Fibroblast of skin of left biceps (primary cell): ENCODE results near the gene OXA1L.
"Not testable (repeated sequence)": the region's sequence is repeated elsewhere in the genome, so short reads cannot be mapped to it uniquely, and the experiment has no call there.

Experiments used
- DNase-seq, 2 experiments: peaks; one replicate each; pipeline ENCODE4 v3.0.0-alpha.2; 2013; ENCODE audit warnings: low read depth in 2 of 2

The OXA1L gene

DNA sequence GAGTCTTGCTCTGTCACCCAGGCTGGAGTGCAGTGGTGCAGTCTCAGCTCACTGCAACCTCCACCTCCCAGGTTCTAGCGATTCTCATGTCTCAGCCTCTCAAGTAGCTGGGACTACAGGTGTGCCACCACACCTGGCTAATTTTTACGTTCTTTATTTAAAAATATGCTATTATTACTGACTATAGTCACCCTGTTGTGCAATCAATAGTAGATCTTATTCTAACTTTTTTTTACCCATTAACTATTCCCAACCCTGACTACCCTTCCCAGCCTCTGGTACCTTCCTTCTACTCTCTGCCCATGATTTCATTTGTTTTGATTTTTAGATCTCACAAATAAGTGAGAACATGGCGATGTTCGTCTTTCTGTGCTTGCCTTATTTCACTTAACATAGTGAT, 2.5 kb downstream of the OXA1L start:
- no peak for DNase-seq

DNA sequence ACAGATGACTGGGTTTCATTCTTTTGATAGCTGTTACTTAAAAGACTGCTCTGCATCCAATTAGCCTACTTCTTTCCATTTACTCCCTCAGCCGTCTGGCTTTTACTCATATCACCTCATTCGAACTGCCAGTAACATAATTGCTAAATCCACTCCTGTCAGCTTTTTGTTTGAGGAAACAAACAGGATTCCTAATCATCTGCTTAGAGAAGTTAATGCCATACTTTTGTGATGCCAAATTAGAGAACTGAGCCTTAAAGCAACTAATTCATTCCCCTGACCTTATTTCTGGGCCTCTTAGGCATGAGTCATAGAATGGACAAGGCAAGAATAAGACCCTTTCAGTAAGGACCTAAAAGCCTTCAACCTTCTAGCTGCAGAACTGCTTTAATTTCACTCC, 2.9 kb downstream of the OXA1L start:
- no peak for DNase-seq

DNA sequence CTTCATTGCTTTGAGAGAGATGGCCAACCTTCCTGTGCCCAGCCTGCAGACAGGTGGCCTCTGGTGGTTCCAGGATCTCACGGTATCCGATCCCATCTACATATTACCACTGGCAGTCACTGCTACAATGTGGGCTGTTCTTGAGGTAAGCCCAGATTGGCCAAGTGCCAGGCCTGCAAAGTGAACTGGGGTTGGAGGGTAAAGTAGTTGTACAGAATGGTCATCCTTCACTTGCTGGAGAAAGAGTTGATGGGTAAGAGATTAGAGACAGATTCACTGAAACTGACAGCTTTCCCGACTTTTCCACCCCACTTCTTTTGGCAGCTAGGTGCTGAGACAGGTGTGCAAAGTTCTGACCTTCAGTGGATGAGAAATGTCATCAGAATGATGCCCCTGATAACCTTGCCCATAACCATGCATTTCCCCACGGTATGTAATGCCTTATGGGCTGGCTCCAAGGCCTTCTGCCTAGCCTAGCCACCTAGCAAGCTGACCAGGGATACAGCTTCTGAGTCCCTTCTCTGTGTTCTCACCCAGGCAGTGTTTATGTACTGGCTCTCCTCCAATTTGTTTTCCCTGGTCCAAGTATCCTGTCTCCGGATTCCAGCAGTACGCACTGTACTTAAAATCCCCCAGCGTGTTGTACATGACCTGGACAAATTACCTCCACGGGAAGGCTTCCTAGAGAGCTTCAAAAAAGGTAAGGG, 4.1 kb downstream of the OXA1L start:
- DNase-seq, result no peak

DNA sequence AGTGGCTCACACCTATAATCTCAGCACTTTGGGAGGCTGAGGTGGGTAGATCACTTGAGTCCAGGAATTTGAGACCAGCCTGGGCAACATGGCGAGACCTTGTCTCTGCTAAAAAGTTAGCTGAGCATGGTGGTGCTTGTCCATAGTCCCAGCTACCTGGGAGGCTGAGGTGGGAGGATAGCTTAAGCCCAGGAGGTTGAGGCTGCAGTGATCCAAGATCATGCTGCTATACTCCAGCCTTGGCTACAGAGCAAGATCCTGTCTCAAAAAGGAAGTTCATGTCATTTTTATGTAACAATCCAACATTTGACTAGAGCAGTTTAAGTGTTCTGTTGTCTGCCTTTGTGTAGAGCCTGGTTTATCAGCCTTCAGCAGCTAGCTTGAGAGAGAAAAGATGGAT, 6.2 kb downstream of the OXA1L start:
- no peak for DNase-seq

DNA sequence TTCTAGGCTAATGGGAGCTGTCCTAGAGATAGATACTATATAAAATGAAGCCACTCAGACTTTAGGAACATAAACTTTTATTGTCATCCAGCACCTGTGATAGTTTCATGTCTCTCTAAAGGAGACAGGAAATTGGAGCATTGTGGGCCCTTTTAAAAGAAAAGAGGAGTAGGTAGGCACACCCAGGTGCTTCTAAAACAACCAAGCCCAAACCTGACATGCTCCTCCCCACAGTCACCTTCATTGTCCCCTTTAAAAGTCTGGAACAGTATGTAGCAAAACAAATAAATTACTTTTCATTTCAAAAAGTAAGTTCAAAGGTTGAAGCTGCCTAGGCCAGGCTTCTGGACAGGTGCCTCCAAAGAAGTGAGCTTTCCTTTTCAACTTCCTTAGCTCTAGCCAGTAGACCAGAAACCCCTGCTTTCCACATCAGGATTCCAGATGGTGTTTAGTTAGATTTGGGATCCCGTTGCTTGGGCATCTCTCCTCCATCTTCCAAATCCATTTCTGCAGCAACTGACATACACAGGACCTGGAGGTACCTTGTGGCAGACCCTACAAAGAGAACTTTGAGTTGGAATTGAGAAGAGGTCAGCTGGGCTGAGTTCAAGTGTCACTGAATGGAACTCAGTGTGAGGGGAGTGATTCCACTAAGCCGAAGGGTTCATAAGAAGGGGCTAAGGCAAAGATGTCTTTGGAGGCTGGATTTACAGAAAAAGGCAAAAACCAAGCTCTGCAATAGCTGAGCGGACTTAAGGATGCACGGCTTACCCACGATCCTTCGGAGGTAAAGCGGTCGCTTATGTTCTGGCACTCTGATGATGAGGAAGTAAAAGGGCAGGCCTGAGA, 6.9 kb downstream of the OXA1L start:
- no peak for DNase-seq

DNA sequence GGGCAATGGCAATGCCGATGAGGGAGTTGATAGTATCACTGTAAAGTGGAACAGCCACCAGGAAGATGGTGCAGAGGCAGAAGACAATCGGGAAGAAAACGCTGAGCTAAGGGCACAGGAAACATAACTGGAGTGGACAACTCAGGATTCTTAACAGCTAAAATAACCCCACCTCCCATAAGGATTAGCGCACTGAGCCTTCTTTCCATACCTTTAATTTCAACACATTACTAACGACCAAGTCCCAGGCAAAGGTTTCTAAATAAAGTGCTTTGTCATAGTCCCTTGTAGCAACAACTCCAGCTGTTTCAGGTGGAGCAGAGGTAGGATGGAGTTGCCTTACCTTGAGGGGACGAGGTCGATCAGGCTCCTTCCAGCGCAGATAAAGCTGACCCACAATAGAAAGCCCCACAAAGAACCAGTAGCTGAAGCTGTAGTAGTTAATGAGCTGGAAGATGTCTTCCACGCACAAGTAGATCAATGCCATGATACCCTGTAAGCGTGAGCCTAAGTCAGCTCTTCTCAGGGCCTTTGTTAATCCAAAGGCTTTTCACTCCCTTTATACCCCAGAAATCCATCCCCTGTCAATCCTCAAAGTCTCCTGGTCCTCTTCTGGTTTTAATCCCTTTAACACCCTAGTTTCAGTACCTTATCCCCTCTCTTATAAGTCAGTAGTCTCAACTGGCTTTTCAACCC, 7.7 kb downstream of the OXA1L start:
- DNase-seq, result no peak

DNA sequence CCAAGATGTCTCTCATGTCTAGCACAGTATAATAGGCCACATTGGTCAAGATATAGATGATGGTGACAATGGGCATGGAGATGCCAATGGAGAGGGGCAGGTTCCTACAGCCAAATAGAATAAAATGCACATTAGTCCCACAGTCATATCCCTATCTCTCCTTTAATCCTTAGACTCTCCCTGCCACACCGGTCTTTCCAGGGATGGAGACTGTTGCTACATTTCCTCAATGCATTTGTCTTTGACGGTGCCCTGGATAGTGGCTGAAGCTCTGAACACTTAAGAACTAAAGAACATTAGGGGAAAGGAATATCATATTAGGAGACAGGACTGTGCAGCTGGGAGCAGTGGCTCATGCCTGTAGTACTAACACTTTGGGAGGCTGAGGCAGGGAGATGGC, 9.7 kb downstream of the OXA1L start:
- DNase-seq, result no peak

DNA sequence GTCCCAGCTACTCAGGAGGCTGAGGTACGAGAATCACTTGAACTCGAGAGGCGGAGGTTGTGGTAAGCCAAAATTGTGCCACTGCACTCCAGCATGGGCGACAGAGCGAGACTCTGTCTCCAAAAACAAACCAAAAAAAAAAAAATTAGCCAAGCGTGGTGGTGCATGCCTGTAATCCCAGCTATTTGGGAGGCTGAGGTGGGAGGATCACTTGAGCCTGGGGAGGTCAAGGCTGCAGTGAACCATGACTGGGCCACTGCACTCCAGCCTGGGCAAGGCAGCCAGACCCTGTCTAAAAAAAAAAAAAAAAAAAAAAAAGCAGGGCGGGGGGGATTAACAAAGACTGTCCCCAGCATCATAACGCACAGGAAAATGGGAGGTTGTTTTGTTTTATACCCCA, 10.4 kb downstream of the OXA1L start:
- not testable (repeated sequence) for DNase-seq

DNA sequence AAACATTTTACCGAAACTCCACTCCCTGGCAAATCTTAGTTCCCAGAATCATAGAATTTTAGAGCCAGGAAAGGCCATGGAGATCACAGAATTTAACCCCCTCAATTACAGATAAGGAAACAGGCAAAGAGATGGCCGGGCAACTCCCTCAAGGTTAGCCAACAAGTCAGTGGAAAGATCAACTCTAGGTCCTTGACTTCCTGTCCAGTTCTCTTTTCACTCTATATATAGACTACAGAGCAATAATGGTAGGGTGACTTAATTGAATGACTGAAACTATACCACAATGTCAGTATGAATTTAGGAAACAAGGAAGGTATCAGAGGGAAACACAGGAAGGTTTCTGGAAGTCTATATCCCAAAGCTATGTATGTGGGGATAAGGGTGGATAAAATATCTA, 11.6 kb downstream of the OXA1L start:
- DNase-seq, result no peak

DNA sequence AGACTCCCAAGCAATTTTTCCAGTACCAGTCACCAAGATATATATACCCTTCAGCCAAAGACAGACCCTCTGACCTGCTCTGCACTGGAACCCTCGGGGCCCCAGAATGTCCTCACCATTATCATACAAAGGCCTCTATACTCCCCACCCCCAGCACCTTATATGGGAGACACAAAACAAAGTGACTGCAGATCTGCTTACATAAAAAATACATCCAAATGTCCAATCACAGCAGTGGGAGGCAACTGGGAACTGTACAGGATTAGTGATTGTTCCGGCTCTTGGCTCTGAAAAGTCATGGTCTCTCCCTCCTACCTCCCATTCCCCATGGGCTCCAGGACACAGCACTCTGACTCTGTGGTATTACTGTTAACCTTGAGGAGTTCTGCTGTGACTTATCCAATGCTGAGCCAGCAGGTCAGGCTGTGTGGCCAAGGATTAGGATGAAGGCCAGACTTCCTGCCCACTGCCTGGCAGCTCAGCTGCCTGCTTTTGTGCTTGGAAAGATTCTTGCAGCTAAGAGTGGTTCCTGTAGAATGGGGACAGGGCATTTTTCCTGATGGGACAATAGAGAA, 13.7 kb downstream of the OXA1L start:
- DNase-seq, result no peak

DNA sequence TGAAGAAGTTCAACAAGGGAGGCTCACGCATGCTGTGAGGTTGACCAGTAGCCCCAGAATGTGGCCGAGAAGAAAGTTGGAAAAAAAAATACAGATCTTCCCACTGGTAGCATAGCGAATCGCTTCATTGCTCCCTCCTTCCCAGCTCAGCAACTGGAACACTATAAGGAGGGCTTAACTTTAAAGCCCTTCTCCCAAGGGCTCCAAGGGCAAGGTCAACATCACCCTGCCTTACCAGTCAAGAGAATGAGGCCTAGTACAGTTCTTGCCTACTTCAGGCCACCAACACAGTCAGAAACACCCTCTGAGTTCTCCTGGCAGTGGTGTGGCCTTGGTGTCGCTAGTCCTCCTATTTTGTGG, 14.4 kb downstream of the OXA1L start:
- DNase-seq, result no peak

DNA sequence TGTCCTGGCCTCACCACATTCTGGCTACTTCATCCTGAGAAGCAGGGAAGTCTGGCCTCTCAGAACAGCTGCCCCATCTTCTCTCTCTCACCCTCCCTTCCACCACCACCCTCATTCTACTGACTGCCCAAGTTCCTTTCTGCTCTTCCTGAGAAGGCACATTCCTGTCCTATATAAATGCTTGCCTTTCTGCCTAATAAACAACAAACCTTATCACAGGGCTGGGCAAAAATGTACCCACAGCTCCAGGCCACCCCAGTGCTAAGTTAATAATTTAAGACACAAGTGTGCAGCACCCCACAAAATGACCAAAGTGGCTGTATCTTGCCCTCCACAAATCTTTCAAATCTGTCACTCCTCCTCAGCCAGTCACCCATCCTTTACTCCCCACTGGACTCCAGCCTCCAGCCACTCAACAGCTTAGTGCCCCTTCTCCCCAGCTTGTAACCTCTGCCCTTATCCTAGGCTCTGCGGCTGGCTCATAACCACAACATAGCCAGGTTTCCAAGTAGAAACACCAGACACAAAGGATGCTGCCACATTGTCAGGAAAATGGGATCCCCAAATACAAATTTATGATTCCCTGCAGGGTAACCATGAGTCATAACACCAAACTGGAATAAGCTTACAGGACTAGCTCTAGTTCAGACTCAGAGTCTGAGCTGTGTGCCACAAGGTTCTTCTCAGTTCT, 15.0 kb downstream of the OXA1L start:
- no peak for DNase-seq

DNA sequence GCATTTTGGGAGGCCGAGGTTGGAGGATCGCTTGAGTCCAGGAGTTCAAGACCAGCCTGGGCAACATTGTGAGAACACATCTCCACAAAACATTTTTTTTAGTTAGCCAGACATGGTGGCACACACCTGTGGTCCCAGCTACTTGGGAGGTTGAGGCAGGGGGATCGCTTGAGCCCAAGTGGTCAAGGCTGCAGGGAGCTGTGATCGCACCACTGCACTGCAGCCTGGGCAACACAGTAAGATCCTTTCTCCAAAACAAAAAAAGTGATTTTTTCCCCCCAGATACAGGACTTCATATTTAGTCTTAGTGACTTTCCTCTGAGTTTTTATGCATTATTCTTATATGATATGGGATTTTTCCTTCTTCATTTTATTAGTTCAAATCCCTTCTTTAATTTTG, 20.2 kb downstream of the OXA1L start:
- no peak for DNase-seq

DNA sequence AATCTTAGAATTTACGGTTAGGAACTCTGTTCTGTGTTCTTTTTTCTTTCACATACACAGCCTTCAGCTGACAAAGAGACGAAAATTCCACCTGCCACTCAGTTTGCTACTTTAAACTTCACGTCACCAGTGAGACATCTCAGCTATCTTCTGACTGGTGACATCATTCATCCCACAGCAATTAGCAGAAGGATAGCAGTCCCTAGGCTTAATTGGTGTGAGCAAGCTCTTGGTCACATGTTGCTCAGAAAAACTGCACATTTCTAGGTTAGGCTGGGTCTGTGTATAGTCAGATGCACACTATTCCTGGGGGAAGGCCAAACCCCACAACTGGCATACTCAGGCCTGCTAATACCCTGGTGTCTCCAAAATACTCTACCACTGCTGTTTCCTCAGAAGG, 24.8 kb downstream of the OXA1L start:
- no peak for DNase-seq

DNA sequence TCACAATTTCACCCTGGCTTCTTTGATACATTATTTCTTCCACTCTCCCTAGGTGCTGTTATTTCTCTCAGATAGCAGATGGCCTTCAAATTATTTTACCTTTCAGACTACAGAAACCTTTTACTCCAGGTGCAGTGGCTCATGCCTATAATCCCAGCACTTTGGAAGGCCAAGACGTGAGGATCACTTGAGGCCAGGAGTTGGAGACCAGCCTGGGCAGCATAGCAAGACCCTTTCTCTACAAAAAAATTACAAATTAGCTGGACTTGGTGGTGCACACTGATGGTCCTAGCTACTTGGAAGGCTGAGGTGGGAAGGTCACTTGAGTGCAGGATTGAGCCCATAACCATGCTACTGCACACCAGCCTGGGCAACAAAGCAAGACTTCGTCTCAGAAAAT, 25.7 kb downstream of the OXA1L start:
- DNase-seq, result no peak

DNA sequence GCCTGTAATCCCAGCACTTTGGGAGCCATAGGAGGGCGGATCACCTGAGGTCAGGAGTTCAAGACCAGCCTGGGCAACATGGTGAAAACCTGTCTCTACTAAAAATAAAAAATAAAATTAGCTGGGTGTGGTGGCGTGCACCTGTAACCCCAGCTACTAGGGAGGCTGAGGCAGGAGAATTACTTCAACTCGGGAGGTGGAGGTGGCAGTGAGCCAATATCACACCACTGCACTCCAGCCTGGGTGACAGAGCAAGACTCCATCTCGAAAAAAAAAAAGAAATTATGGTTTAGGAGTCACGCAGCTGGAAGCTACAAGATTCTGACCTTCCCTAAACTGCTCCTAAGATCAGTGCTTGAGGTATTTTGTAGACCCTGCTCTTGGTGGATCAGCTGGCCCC, 27.1 kb downstream of the OXA1L start:
- DNase-seq, result not testable (repeated sequence)

DNA sequence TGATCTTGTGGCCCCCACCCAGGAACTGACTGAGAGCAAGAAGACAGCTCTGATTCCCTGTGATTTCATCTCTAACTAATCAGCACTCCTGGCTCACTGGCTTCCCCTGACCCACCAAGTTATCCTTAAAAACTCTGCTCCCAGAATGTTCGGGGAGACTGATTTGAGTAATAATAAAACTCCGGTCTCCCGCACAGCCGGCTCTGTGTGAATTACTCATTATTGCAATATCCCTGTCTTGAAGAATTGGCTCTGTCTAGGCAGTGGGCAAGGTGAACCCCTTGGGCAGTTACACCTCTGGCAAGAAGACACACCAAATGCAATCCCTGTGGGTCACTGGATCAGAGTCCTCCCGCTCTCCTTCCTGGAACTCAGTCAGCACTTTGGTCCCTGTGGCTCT, 27.5 kb downstream of the OXA1L start:
- no peak for DNase-seq

DNA sequence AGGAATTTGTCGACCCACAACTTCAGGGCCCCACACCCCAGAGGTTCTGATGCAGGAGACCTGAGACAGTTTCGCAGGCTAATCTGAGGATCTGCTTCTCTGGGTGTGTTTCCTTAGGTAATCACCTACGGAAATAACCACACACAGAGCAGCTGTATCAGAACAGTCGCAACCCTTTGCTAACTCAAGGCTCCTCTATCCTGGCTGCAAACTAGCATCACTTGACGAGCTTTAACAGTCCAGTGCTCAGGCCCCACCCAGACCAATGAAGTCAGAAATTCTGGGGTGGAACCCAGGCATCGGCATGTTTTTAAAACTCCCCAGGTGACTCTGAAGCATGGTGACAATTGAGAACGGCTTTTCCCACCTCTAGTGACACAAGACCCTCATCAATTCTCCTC, 28.1 kb downstream of the OXA1L start:
- DNase-seq, result no peak

DNA sequence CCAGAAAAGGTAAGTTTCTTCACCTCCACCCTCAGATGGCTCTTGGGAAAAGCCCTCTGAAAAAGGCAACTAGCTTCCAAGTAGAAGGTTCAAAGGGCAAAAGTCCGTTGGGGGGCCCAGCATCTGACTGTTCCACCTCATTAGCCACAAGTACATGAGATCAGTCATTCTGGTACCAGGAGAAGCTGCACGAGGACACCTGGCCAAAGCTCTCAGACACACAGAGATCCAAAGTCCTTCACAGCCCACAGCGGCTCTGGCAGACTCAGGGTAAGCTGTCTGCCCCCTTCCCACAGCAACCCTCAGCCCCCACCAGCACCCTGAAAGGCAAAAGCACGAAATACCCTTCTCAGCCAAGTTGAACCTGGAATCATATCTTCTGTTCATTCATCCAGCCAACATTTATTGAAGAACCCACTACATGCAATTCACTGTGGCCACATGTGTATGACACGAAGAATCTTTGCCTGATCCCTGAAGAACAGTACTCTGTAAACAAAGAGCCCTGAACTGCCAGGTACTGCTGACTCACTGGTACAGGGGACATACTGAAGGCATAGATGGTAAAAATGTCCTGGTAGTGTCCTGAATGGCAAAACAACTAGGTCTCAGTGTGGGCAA, 29.7 kb downstream of the OXA1L start:
- no peak for DNase-seq

DNA sequence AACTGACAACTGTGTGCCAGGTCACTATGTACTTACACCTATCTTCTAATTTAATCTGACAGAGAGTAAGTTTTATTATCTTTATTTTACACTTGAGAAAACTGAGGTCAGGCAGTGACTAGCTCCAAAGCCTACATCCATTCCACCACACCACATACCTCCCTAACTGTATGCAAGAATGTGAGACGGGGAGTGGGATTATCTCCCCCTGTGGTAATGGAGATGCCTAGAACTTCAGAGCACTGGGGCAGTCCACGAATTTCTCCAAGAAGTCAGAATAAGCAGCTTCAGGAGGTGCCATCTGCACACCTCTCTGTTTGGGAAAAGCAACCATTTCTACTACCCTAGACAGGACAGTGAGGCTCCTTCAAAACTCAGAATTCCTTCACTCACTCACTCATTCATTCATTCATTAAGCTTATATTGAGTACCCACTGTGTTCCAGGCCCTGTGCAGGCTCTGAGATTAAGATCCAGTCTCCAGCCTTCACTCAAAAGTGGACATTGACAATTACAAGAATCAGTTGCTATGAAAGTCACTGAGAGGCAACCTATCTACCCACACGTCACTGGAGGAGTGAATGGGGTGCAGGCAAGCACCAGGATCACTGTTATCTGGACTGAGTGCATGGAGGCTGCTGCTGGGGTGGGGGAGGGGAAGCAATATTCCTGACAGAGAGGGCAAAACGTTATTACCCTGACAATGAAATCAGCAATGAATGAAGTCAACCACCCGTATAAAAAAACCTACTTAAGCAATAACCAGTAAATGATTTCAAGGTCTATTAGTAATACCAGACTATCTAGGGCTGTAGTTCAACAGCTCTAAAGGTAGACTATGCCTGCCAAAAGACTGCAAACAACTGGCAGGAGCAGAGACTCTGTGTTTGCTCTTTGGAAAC, 30.8 kb downstream of the OXA1L start:
- DNase-seq, result no peak
